CD4-positive, alpha-beta T cell (primary cell): ENCODE measurements around the gene CLCA2. TPM values are rescaled to one million over a fixed set of nuclear protein-coding genes. Genes with fewer than 3 reads are reported as not detected.

Experiments
- ATAC-seq: fragments of 200-7000 bp; cut with Tn5 transposase; one replicate; pipeline ENCODE4 v1.10.0; 2022; ENCODE audit warnings: mild to moderate bottlenecking; ENCODE audit not compliant: poor library complexity
- CTCF ChIA-PET: fragments of 350-600 bp; sonication (Branson Sonifier 250); formaldehyde crosslinking; loops from one replicate; lab custom pipeline; 2021; ENCODE audit warnings: antibody characterized with exemption, inconsistent platforms; lab: Charles Lee
- POLR2A ChIA-PET: fragments of 350-600 bp; sonication (Branson Sonifier 250); formaldehyde crosslinking; loops from one replicate; lab custom pipeline; 2021; ENCODE audit warnings: antibody characterized with exemption, inconsistent platforms; lab: Charles Lee
- DNase-seq, 14 experiments: peaks; one replicate each; pipeline ENCODE4 v3.0.0-alpha.2; 2013 to 2020; ENCODE audit warnings: mixed read lengths in 2 of 14
- H3K27ac ChIP-seq, 2 donors: one replicate each; pipeline versions ENCODE4 v1.5.1 to v1.7.0; 2013; ENCODE audit warnings: low read length in 2 of 2, low read depth in 1 of 2, mild to moderate bottlenecking in 1 of 2
- H3K27me3 ChIP-seq, 2 experiments: 1 replicate in 1 of 2; 2 replicates in 1 of 2; pipeline versions ENCODE4 v1.6.1 to v1.7.0; 2013; ENCODE audit warnings: low read length in 2 of 2, control low read depth in 1 of 2, mild to moderate bottlenecking in 1 of 2, moderate library complexity in 1 of 2; ENCODE audit not compliant: insufficient read depth in 2 of 2, control insufficient read depth in 1 of 2
- H3K36me3 ChIP-seq: one replicate; pipeline ENCODE4 v1.6.1; 2013; ENCODE audit warnings: low read length, control low read depth; ENCODE audit not compliant: insufficient read depth
- H3K4me1 ChIP-seq: one replicate; pipeline ENCODE4 v1.6.1; 2013; ENCODE audit warnings: low read length, control low read depth; ENCODE audit not compliant: insufficient read depth
- H3K4me3 ChIP-seq: one replicate; pipeline ENCODE4 v1.5.1; 2013; ENCODE audit warnings: mild to moderate bottlenecking, low read length, moderate library complexity
- H3K9me3 ChIP-seq, 2 experiments: 1 replicate in 1 of 2; 2 replicates in 1 of 2; pipeline versions ENCODE4 v1.6.1 to v1.7.0; 2013; ENCODE audit warnings: low read length in 2 of 2, mild to moderate bottlenecking in 2 of 2, control low read depth in 1 of 2, moderate library complexity in 1 of 2; ENCODE audit not compliant: control insufficient read depth in 1 of 2, insufficient read depth in 1 of 2
- H3K27ac Mint-ChIP-seq: one replicate; pipeline ENCODE4 v1.8.0; 2020; ENCODE audit warnings: mixed read lengths
- H3K27me3 Mint-ChIP-seq: one replicate; pipeline ENCODE4 v1.8.0; 2021; ENCODE audit warnings: mixed read lengths
- H3K36me3 Mint-ChIP-seq: one replicate; pipeline ENCODE4 v1.8.0; 2021; ENCODE audit warnings: low read depth, mixed read lengths
- H3K4me1 Mint-ChIP-seq: one replicate; pipeline ENCODE4 v1.8.0; 2021; ENCODE audit warnings: low read depth, mixed read lengths
- H3K4me3 Mint-ChIP-seq: one replicate; pipeline ENCODE4 v1.8.0; 2020; ENCODE audit warnings: mild to moderate bottlenecking, mixed read lengths
- H3K9me3 Mint-ChIP-seq: one replicate; pipeline ENCODE4 v1.8.0; 2020; ENCODE audit warnings: mixed read lengths
- CTCF ChIP-seq: fragments of 200-600 bp; IDR thresholded peaks from one replicate; pipeline ENCODE4 v1.8.0; 2022; ENCODE audit warnings: antibody characterized with exemption, mild to moderate bottlenecking
- intact Hi-C, 2 experiments: fragments of 100-400 bp; cut with DNase I in 1 of 2; cut with micrococcal nuclease in 1 of 2; formaldehyde crosslinking; loops; one replicate each; pipeline versions ENCODE4 v1.15.1 to v1.9.0; 2023 to 2025; cut with DNase I, micrococcal nuclease
- total RNA-seq, 174 experiments: library from RNA in 2 of 174; stranded (reverse) in 2 of 174; gene quantifications; one replicate each; pipeline ENCODE4 v1.2.3 and lab custom pipeline; 2021 to 2026

Gene CLCA2
- total RNA-seq, 2 experiments from 2014 or later: not detected

GRCh38 chr1:86378813-86379212, 45.2 kb upstream of the CLCA2 start:
- Histone ChIP-seq H3K4me3 (no peak overlapping the region), H3K4me1 (no peaks in the 10 kb centered on the region), H3K36me3 (peaks cover 20% of the 10 kb centered on the region), H3K9me3 (peaks cover 0 to 7% of the 10 kb centered on the region in 2 experiments), H3K27me3 (no peaks in the 10 kb centered on the region), H3K27ac (no peak overlapping the region)
- Mint-ChIP-seq H3K27ac (no peak overlapping the region), H3K36me3 (peaks cover 62% of the 10 kb centered on the region), H3K9me3 (no peaks in the 10 kb centered on the region), H3K4me1 (peaks cover 29% of the 10 kb centered on the region), H3K27me3 (no peaks in the 10 kb centered on the region), H3K4me3 (no peak overlapping the region)
- DNase-seq (no peak), ATAC-seq (no peak)
- ChIA-PET CTCF (interaction anchor here (1.3 to 2.1 kb wide), 2 partner anchors 18 to 123 kb away, joined by 3 to 10 read pairs; no protein-coding TSS in a partner anchor), POLR2A (interaction anchor here (0.9 kb wide), 1 partner anchor 9 kb away, joined by 3 read pairs; no protein-coding TSS in a partner anchor)
- intact Hi-C loops: loop anchor here in 1 of 2 experiments (10.0 kb wide), 2 partner anchors 456 to 706 kb away; no protein-coding TSS in a partner anchor
- TF ChIP-seq CTCF: no peak

GRCh38 chr1:86380257-86380861, 43.6 kb upstream of the CLCA2 start:
- peak in 4 of 14 experiments; percentile 38 to 80 (median 72) for DNase-seq
- peak overlapping the region; percentile 69 for H3K27ac Mint-ChIP-seq

GRCh38 chr1:86381223-86381622, 42.7 kb upstream of the CLCA2 start:
- H3K36me3 Mint-ChIP-seq: peaks cover 46% of the 10 kb centered on the region
- ATAC-seq: no peak
- no peak for DNase-seq
- CTCF ChIA-PET: no interaction called here
- intact Hi-C loops: loop anchor here in 1 of 2 experiments (2.0 to 10.0 kb wide), 3 partner anchors 324 to 704 kb away; partner anchors contain the start of gene SH3GLB1
- H3K4me1 Mint-ChIP-seq: peaks cover 29% of the 10 kb centered on the region
- no peaks in the 10 kb centered on the region for H3K9me3 Mint-ChIP-seq
- Histone ChIP-seq H3K36me3 (peaks cover 4% of the 10 kb centered on the region), H3K4me3 (no peak overlapping the region), H3K4me1 (no peaks in the 10 kb centered on the region), H3K27ac (no peak overlapping the region), H3K9me3 (peaks cover 0 to 7% of the 10 kb centered on the region in 2 experiments), H3K27me3 (no peaks in the 10 kb centered on the region)
- H3K27me3 Mint-ChIP-seq: no peaks in the 10 kb centered on the region
- no peak for TF ChIP-seq CTCF
- H3K27ac Mint-ChIP-seq: no peak overlapping the region
- POLR2A ChIA-PET: no interaction called here
- no peak overlapping the region for H3K4me3 Mint-ChIP-seq

More at GRCh38 chr1:86380257-86380861, 43.6 kb upstream of the CLCA2 start:
- Histone ChIP-seq H3K9me3 (peaks cover 0 to 7% of the 10 kb centered on the region in 2 experiments), H3K27me3 (no peaks in the 10 kb centered on the region), H3K4me3 (no peak overlapping the region), H3K4me1 (no peaks in the 10 kb centered on the region), H3K27ac (no peak overlapping the region), H3K36me3 (peaks cover 12% of the 10 kb centered on the region)
- H3K27me3 Mint-ChIP-seq: no peaks in the 10 kb centered on the region
- CTCF ChIA-PET: interaction anchor here (0.6 to 2.1 kb wide), 15 partner anchors 10 to 361 kb away, joined by 3 to 10 read pairs (median 4); partner anchors contain the start of gene ODF2L
- POLR2A ChIA-PET: interaction anchor here (0.6 to 1.2 kb wide), 3 partner anchors 10 to 324 kb away, joined by 3 to 4 read pairs (median 4); partner anchors contain the start of genes ODF2L and SH3GLB1
- H3K9me3 Mint-ChIP-seq: no peaks in the 10 kb centered on the region
- peak; percentile 86 for ATAC-seq
- H3K36me3 Mint-ChIP-seq: peaks cover 49% of the 10 kb centered on the region
- H3K4me1 Mint-ChIP-seq: peaks cover 29% of the 10 kb centered on the region
- H3K4me3 Mint-ChIP-seq: no peak overlapping the region
- peak; percentile 95 for TF ChIP-seq CTCF
- intact Hi-C loops: loop anchor here (1.0 to 10.0 kb wide), 5 partner anchors 122 to 704 kb away; partner anchors contain the start of gene SH3GLB1 (in 1 of the 2)
